ENCODE data around the gene DUSP22. TPM values are rescaled to one million over a fixed set of nuclear protein-coding genes. Genes with fewer than 3 reads are reported as not detected.

The DUSP22 gene
- total and polyA plus RNA-seq, 2 of the 8 experiments (the other 6 are each of a cell fraction or from before 2014, with no cell fraction given) = 15.5 to 32.4 TPM

GRCh38 chr6:307874-308273, 15.6 kb downstream of the DUSP22 start:
- Histone ChIP-seq H3K4me3 (ENCODE audit: extremely low read depth in 1 of 4, insufficient read depth in 2 of 4, low read depth in 3 of 4, low read length in 4 of 4) (no peak overlapping the region), H4K8ac (ENCODE audit: extremely low read depth, insufficient read depth, low read length) (no peak overlapping the region), H2BK12ac (ENCODE audit: low read depth, low read length) (no peak overlapping the region), H2AK5ac (ENCODE audit: low read depth, low read length) (no peak overlapping the region), H3K27ac (ENCODE audit: low read depth, low read length) (no peak overlapping the region), H3K36me3 (ENCODE audit: control insufficient read depth in 2 of 4, insufficient read depth in 4 of 4, low read length in 3 of 4) (no peaks in the 10 kb centered on the region; a peak in 1 of 8 replicates), H4K5ac (ENCODE audit: insufficient read length, low read depth, low read length) (no peak overlapping the region), H3K4me2 (ENCODE audit: insufficient read depth in 1 of 2, low read depth in 2 of 2, low read length in 2 of 2) (no peak overlapping the region), H2BK5ac (ENCODE audit: low read depth, low read length) (no peak overlapping the region), H3K23me2 (ENCODE audit: low read depth, low read length) (no peaks in the 10 kb centered on the region; the same call in 1 of the 2 replicates), H2AFZ (ENCODE audit: low read length) (no peak overlapping the region), H3K9me3 (ENCODE audit: insufficient read depth in 2 of 2, low read depth in 1 of 2, low read length in 1 of 2) (peaks cover 40 to 81% of the 10 kb centered on the region in 2 experiments), H3K14ac (ENCODE audit: insufficient read length) (no peak overlapping the region), H2BK15ac (ENCODE audit: low read length) (no peak overlapping the region), H3K27me3 (replicated peaks in 1 of 4; ENCODE audit: control insufficient read depth in 3 of 4, extremely low read depth in 1 of 4, insufficient read depth in 3 of 4, low read length in 3 of 4) (no peaks in the 10 kb centered on the region; a peak in 2 of 7 replicates), H4K91ac (replicated peaks; ENCODE audit: insufficient read length, low read length) (no peak overlapping the region), H4K20me1 (replicated peaks in 1 of 2; ENCODE audit: control insufficient read depth in 1 of 2, insufficient read depth in 2 of 2, low read length in 2 of 2) (no peaks in the 10 kb centered on the region), H3K4me1 (replicated peaks in 1 of 4; ENCODE audit: control insufficient read depth in 3 of 4, insufficient read depth in 4 of 4, low read length in 3 of 4) (peaks cover 0 to 7% (median 0%) of the 10 kb centered on the region in 4 experiments; a peak in 4 of 7 replicates), H3K79me1 (ENCODE audit: low read depth, low read length) (no peaks in the 10 kb centered on the region), H3K18ac (ENCODE audit: extremely low read depth, low read length) (no peak overlapping the region), H3K23ac (ENCODE audit: insufficient read length) (no peak overlapping the region), H3K4ac (replicated peaks; ENCODE audit: insufficient read length, low read depth, low read length) (no peak overlapping the region), H2BK20ac (ENCODE audit: low read length) (no peak overlapping the region), H3K9ac (replicated peaks in 1 of 4; ENCODE audit: extremely low read depth in 1 of 4, low read depth in 3 of 4, low read length in 3 of 4) (no peak overlapping the region), H3K56ac (replicated peaks; ENCODE audit: insufficient read length, low read depth, low read length) (no peak overlapping the region), H2BK120ac (replicated peaks; ENCODE audit: low read depth, low read length) (no peak overlapping the region), H3K79me2 (ENCODE audit: control insufficient read depth in 1 of 2, insufficient read depth in 2 of 2, low read length in 2 of 2) (no peaks in the 10 kb centered on the region)
- ChIA-PET CTCF (ENCODE audit: partially characterized antibody) (interaction anchor here (1.0 to 2.0 kb wide), 5 partner anchors 9 to 25 kb away, joined by 3 to 9 read pairs (median 4); no protein-coding TSS in a partner anchor), POLR2A (ENCODE audit: partially characterized antibody) (interaction anchor here (0.5 to 0.7 kb wide), 2 partner anchors 53 to 138 kb away, joined by 3 to 5 read pairs; no protein-coding TSS in a partner anchor)
- TF ChIP-seq BACH1 (IDR thresholded peaks at IDR 0.05; ENCODE audit: low read length) (no peak), EGR1 (IDR thresholded peaks at IDR 0.05; ENCODE audit: borderline replicate concordance, low read depth, low read length) (no peak), SIRT6 (IDR thresholded peaks at IDR 0.05; ENCODE audit: low read length) (no peak), NANOG (IDR thresholded peaks at IDR 0.05; ENCODE audit: insufficient read depth, low read depth, low read length, poor library complexity, severe bottlenecking) (no peak), SUZ12 (IDR thresholded peaks at IDR 0.05; ENCODE audit: low read length) (no peak), KDM4A (IDR thresholded peaks at IDR 0.05; ENCODE audit: low read depth, low read length, severe bottlenecking) (no peak), CHD1 (IDR thresholded peaks at IDR 0.05; ENCODE audit: low read depth, low read length) (no peak), SIN3A (conservative IDR thresholded peaks at IDR 0.05 in 1 of 2, IDR thresholded peaks at IDR 0.05 in 1 of 2; ENCODE audit: low read depth in 1 of 2, low read length in 2 of 2) (no peak), RFX5 (IDR thresholded peaks at IDR 0.05; ENCODE audit: borderline replicate concordance, low read depth, low read length) (no peak), TBP (IDR thresholded peaks at IDR 0.05; ENCODE audit: low read depth, low read length) (no peak), MAFK (IDR thresholded peaks at IDR 0.05; ENCODE audit: low read depth, low read length) (no peak)
- WGBS, 2 experiments (ENCODE audit: extremely low coverage in 1 of 2, insufficient coverage in 1 of 2, insufficient read length in 1 of 2, insufficient replicate concordance in 2 of 2, low coverage in 1 of 2, low lambda C conversion rate in 2 of 2, missing lambda C conversion rate in 1 of 2) = 81% methylated on average over 5 of the region's 5 CpGs; no CpG with 5 or more reads in 1 of the 2 experiments
- FAIRE-seq (no peak), DNase-seq (ENCODE audit: low read depth in 1 of 2, low spot score in 2 of 2) (no peak)
